ENCODE measurements around the gene PARD3B.

PARD3B gene

GRCh38 chr2:205025580-205026240, 480.4 kb downstream of the PARD3B start:
- peak; percentile 61 for FAIRE-seq

GRCh38 chr2:205030695-205031094, 485.4 kb downstream of the PARD3B start:
- peak; percentile 60 for FAIRE-seq

GRCh38 chr2:205032093-205032551, 486.8 kb downstream of the PARD3B start:
- FAIRE-seq = no peak

GRCh38 chr2:205033431-205033830, 488.2 kb downstream of the PARD3B start:
- no peak for FAIRE-seq

- no peak for FAIRE-seq
These were observed 488.8 kb downstream of the PARD3B start for GRCh38 chr2:205034034-205034433.

GRCh38 chr2:205040323-205040722, 495.0 kb downstream of the PARD3B start:
- no peak for FAIRE-seq

- FAIRE-seq = no peak
These were observed 496.3 kb downstream of the PARD3B start for GRCh38 chr2:205041472-205042130.

- no peak for FAIRE-seq
These were observed 498.0 kb downstream of the PARD3B start for GRCh38 chr2:205043285-205043684.

- FAIRE-seq = no peak
These were observed 500.4 kb downstream of the PARD3B start for GRCh38 chr2:205045706-205046105.

GRCh38 chr2:205047273-205047839, 502.1 kb downstream of the PARD3B start:
- FAIRE-seq = no peak

GRCh38 chr2:205051417-205051816, 506.1 kb downstream of the PARD3B start:
- no peak for FAIRE-seq

GRCh38 chr2:205052781-205053180, 507.5 kb downstream of the PARD3B start:
- FAIRE-seq = no peak

GRCh38 chr2:205053827-205054410, 508.6 kb downstream of the PARD3B start:
- no peak for FAIRE-seq

- FAIRE-seq = no peak
These were observed 509.5 kb downstream of the PARD3B start for GRCh38 chr2:205054789-205055188.

GRCh38 chr2:205055251-205055650, 510.0 kb downstream of the PARD3B start:
- FAIRE-seq = peak; percentile 90

GRCh38 chr2:205056151-205056561, 510.9 kb downstream of the PARD3B start:
- no peak for FAIRE-seq

GRCh38 chr2:205058409-205058808, 513.1 kb downstream of the PARD3B start:
- no peak for FAIRE-seq

- FAIRE-seq = peak; percentile 27
These were observed 515.0 kb downstream of the PARD3B start for GRCh38 chr2:205060269-205060668.

GRCh38 chr2:205066081-205066480, 520.8 kb downstream of the PARD3B start:
- FAIRE-seq = no peak

- FAIRE-seq = no peak
These were observed 524.7 kb downstream of the PARD3B start for GRCh38 chr2:205069928-205070327.

- no peak for FAIRE-seq
These were observed 525.6 kb downstream of the PARD3B start for GRCh38 chr2:205070889-205071288.

GRCh38 chr2:205073433-205074020, 528.3 kb downstream of the PARD3B start:
- no peak for FAIRE-seq

GRCh38 chr2:205076405-205076804, 531.1 kb downstream of the PARD3B start:
- FAIRE-seq = no peak

Measured in islet of Langerhans (tissue), 1 donor.